GM21447 (cell line): ENCODE results near the gene FNDC3B.
"Not testable (repeated sequence)": the region's sequence is repeated elsewhere in the genome, so short reads cannot be mapped to it uniquely, and the experiment has no call there.

ENCODE experiments used
- ATAC-seq: cut with Tn5 transposase; IDR thresholded peaks from one replicate; pipeline ENCODE4 v1.9.1; 2021; ENCODE audit not compliant: unreplicated experiment

The FNDC3B gene

GRCh38 chr3:172351895-172352466, 312.6 kb downstream of the FNDC3B start:
- no peak for ATAC-seq

- ATAC-seq, result no peak
These were observed 313.4 kb downstream of the FNDC3B start for GRCh38 chr3:172352786-172353185.

GRCh38 chr3:172354931-172355499, 315.6 kb downstream of the FNDC3B start:
- ATAC-seq, result no peak

- no peak for ATAC-seq
These were observed 316.5 kb downstream of the FNDC3B start for GRCh38 chr3:172355836-172356235.

- no peak for ATAC-seq
These were observed 317.0 kb downstream of the FNDC3B start for GRCh38 chr3:172356427-172356826.

GRCh38 chr3:172357850-172358754, 318.7 kb downstream of the FNDC3B start:
- ATAC-seq, result no peak

GRCh38 chr3:172359231-172359630, 319.9 kb downstream of the FNDC3B start:
- no peak for ATAC-seq

GRCh38 chr3:172359996-172360395, 320.6 kb downstream of the FNDC3B start:
- no peak for ATAC-seq

GRCh38 chr3:172362583-172362982, 323.2 kb downstream of the FNDC3B start:
- no peak for ATAC-seq

- no peak for ATAC-seq
These were observed 325.1 kb downstream of the FNDC3B start for GRCh38 chr3:172364374-172365027.

GRCh38 chr3:172365028-172365567, 325.7 kb downstream of the FNDC3B start:
- no peak for ATAC-seq

- no peak for ATAC-seq
These were observed 328.1 kb downstream of the FNDC3B start for GRCh38 chr3:172367205-172368105.

- ATAC-seq, result not testable (repeated sequence)
These were observed 329.2 kb downstream of the FNDC3B start for GRCh38 chr3:172368556-172368955.

GRCh38 chr3:172369590-172370259, 330.3 kb downstream of the FNDC3B start:
- no peak for ATAC-seq

GRCh38 chr3:172370419-172370818, 331.0 kb downstream of the FNDC3B start:
- ATAC-seq, result no peak

GRCh38 chr3:172371544-172371943, 332.2 kb downstream of the FNDC3B start:
- no peak for ATAC-seq

- ATAC-seq, result no peak
These were observed 333.5 kb downstream of the FNDC3B start for GRCh38 chr3:172372895-172373294.

GRCh38 chr3:172373912-172374311, 334.5 kb downstream of the FNDC3B start:
- ATAC-seq, result no peak

- no peak for ATAC-seq
These were observed 335.9 kb downstream of the FNDC3B start for GRCh38 chr3:172375206-172375850.
